ENCODE results near the gene CCL15.

CCL15 gene

DNA sequence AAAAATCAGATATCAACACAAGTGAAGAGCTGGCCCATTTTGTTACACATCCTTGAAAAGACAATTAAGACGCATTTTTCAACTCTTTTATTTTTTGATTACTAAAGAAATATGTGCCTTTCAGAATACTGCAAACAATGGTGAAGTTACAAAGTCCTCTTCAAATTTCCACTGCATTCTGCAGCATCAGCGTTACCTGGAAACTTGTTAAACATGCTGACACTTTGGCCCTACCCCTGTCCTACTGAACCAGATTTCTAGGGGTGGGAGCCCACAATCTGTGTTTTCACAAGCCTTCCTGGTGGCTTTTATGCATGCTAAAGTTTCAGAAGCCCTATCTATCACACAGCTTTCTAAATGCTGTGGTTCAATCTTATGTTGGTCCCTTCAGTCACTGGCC, 10.3 kb downstream of the CCL15 start:
- no peak for FAIRE-seq

DNA sequence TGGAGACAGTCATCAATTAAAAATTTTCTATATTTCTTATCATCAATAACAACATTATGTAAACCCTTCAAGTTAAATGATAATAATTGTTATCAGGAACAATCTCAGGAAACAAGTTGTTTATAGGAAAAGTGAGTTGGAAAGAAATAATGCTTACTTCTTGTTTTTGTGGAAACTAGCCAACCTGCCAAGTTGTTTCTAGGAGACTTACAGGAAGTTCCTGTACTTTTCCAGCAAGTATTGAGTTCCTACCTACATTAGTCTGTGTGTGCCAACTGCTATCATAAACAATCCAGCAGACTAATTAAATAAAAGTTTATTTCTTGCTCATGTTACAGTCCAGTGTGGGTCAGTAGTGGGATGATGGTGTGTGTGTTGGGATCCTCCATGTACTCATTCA, 13.2 kb downstream of the CCL15 start:
- FAIRE-seq, result no peak

DNA sequence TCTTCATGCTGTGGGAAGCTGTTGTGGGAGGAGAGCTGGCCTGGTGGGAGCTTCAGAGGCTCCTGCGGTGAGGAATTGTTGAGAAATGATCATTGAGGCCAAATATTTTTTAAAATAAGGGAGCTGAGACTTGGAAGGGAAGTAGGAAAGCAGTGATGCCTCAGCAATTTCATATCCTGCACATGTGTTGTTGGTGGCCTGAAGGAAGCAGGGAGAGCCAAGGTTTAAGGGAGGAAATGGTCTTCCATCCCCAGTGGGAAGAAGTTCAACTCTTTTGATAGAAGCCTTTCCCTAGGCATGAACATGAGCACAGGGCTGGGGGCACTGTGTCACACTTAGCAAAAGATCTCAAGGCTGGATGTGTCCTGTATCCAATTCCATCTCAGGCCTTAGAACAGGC, 14.7 kb downstream of the CCL15 start, which contains the start of gene CCL14:
TSS of gene CCL14 (minus strand) at position 87 of the 400 bp plus-strand sequence. CDS start at position 7, 80 bp downstream.
- no peak for FAIRE-seq

DNA sequence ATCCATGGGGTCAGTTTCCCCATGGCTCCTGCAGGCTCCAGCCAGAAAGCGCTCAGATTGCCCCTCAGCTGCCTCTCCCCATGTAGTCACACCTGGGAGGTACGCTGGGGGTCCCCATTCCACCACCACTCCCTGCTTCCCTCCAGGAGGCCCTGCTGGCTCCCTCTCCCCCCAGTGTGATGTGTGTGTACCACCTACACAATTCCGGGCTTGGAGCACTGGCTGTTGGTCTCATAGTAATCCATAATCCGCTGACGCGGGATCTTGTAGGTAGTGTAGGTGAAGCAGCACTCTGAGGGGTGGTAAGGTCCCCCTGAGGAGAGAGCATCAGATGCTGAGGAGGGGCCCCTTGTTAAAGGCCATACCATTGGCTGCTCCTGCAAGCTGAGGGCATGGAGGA, 17.2 kb downstream of the CCL15 start:
- no peak for FAIRE-seq

DNA sequence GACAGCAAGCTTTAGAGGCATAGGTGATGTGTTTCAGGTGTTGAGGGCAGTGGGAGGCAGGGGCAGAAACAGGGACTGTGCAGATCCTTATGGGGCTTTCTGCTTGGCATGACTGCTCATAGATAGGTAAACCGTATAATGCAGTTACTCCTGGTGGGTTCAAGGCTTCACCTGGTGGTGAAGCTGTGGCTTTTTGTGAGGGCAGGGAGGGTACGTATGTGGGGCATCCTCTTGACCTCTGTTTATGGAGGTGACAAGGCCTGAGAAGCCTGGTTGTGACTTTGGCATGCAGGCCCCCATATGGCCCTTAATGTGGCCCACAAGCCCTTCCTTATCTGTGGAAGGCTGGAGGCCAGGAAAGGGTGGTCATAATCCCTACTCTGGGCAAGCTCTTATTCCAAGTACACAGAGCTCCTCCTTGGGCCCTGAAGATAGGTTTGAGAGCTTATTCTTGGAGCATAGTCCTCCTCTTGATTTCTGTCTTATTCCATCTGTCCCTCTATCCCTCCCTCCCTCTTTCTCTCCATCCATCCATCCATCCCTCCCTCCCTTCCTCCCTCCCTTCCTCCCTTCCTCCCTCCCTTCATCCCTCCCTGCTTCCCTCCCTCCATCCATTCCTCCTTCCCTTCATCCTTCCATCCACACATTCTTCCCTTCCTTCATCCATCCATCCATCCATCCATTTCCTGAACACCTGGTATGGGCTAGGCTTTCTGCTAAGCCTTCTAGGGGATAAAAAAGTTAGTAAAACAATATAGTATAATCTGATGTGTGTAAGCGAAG, 18.8 kb downstream of the CCL15 start:
- FAIRE-seq, result no peak

DNA sequence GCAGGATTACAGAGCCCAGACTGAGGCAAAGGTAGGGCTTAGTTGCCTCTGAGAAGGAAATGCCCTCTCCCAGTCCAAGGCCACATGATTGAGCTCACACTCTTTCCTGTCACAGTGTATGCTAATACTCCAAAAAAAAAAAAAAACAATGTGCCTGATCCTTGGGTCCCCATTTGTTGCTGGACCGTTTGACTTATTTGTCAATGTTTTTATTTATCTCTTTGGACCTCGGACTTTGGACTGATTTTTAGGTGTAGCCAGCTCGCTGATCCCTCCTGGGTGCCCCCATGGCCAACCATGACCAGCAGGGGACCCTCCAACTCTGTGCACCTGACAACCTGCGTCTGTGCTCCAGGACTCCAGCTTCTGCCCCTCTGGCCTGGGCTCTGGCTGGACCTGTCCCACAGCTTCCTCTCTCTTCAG, 19.4 kb downstream of the CCL15 start:
- FAIRE-seq, result no peak

DNA sequence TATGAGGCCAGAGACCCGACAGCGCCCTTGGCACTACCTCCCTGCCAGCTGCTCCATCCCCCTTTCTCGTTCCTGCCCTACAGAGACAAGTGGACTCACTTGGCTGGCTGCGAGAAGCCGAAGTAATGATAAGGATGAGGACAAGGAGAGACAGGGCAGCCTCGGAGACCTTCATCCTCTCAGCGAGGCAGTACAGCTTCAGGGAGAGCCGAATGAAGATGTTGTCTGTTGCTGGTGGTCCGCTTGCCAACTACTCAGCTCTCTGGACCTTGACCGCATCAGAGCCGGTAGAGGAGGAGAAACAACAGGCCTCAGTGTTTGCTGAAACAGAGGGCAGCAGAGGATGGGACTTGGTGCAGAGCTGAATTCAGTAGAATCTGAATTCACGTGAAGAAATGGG, 20.1 kb downstream of the CCL15 start, which contains the start of gene CCL16:
TSS of gene CCL16 (minus strand) at position 252 of the 400 bp plus-strand sequence. CDS start at position 175, 77 bp downstream.
- FAIRE-seq, result no peak

DNA sequence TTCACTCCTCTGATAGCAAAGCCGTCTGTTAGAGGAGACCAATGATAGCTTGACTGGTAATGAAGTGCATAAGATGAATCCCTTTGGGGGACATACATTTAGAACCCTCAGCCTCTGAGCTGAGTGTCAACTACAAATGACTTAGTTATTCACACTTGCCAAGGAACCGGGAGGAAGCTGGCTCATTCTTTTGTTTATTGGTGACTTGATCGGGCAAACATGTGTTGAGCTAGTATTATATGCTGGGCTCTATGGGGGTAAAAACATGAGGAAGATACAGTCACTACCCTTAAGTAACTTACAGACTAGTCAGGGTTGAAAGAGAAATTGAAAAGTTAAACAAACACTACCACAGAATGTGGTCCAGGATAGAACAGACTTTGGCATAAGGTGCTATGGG, 23.0 kb downstream of the CCL15 start:
- no peak for FAIRE-seq

DNA sequence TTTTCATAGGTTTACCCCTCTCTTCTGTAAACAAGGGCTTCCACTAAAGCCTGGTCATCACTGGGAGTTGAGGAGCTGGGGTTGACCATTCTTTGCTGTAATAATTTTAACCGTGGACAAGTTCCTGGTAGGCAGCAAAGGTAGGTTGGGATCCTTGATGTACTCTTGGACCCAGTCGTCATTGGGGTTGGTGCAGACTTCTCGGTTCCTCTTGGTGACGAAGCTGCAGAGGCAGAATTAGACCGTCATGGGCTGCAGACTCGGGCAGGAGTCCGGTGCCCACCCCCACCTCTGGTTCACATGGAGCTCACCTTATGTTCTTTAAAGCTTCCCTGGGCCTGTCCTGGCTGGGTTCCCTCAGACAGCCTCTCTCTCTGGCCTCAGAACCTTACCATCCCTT, 23.8 kb downstream of the CCL15 start:
- FAIRE-seq, result no peak

DNA sequence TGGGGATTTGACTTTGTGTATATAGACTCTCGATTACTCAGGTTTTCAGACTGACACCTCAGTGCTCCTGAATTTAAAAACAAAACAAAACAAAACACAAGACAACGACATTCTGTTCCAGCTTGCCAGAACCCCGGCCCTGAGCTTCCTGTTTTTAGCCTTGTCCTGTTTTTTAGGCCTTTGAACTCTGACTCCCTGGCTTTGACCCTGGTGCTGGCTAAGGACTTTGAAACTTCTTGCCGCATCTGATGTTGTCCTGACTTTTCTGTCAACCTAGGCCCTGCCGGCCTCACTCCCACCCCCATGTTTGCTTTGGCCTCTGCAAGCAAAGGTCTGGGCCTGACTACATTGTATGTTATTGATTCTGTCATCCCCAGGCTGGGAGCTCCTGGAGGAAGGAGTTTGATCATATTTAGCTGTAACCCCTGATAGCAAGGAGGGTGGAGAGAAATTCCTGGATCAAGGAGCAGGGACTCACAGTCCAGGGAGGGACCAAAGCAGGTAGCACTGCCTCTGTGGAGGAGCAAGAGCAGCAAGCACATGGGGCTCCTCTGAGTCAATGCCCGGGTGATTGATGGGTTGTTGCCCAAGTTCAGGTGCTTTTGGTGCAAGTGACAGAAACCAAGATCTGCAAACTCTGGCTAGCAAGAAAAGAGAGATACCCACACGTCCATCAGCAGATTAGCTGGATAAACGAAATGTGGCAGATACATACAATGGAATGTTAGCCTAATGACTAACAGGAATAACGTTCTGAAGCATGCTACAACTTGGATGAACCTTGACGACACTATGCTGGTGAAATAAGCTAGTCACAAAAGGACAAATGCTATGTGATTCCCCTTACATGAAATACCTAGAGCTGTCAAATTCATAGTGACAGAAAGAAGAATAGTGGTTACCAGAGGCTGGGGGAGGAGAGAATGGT, 27.8 kb downstream of the CCL15 start:
- no peak for FAIRE-seq

DNA sequence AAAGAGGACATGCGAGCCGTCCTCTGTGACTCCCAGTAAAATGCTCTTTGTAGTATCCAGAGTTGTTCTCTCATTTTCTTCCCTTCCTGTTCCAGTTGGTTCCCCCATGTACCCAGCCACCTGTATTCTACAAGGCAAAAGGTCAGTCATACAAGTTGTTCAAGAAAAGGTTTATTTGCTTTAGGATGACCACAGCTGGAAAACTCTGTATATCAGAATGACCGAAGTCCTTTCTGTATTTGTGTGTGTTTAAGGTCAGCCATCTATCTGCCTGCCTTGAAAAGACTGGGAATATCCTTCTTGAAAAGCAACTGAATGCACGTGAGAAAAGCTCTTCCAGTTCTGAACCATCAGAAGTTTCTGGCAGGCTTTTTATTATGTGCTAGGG, 28.4 kb downstream of the CCL15 start:
- no peak for FAIRE-seq

DNA sequence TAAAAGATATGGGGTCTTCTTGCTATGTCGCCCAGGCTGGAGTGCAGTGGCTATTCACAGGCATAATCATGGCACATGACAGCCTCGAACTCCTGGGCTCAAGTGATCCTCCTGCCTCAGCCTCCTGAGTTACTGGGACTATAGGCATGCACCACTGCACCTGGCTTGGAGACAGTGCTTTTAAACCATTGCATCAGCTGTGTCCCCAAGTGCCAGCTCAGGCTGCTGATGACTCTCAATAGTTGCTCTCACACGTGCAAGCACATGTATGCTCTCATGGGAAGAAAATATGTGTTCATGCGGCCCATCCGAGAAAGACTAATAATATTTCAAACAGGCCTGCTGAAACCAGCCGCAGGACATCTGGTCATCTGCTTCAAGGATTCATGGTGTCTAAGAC, 28.8 kb downstream of the CCL15 start:
- no peak for FAIRE-seq

DNA sequence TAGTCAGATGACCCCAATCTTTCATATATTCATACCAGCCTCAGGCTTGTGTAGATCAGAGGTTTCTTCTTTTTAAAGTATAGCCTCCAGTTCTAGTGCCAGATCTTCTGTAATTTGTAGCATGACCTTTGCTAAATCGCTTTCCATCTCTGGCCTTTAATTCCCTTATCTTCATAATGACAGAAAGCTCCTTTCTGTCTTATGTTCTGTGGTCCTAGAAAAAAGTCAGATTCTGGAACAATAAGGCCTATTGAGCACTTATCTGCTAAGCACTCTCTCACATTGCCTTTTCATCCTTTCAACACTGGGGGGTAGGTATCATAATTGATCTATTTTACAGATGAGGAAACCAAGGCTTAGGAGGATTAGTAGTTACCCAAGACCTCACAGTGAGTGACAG, 29.3 kb downstream of the CCL15 start:
- FAIRE-seq, result no peak

DNA sequence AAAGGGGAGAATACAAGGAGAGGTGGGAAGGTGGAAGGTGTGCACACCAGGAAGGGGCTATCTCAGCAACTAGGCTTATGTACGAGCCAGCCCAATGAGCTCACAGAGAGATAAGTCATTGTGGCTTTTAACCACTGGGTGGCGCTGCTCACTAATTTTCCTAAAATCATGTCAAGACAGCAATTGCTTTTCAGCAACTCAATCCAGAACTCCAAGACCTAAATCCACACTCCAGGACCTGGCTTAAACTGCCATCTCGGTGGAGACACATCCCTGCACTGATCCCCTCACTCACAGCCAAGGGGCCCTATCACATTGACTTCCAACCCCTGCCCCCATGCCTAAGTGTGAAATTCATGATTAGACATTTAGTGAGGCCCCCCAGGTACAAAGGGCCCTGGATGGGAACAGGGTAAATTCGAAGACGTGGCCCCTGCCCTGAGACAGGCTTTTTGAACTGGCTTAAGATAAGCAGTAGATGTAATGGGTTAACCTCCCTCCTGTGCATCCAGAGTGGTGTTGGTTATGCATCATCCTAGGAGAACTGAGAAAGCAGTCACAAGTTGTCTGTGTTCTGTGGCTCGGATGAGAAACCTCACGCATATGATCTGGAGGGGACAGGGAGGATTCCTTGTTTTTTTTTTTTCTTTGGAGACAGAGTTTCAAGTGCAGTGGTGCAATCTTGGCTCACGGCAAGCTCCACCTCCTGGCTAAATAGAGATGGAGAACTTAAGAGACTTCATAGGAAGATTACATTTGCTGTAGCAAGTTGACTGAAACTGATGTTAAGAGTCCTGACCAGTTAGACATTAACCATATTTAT, 31.6 kb downstream of the CCL15 start:
- no peak for FAIRE-seq

DNA sequence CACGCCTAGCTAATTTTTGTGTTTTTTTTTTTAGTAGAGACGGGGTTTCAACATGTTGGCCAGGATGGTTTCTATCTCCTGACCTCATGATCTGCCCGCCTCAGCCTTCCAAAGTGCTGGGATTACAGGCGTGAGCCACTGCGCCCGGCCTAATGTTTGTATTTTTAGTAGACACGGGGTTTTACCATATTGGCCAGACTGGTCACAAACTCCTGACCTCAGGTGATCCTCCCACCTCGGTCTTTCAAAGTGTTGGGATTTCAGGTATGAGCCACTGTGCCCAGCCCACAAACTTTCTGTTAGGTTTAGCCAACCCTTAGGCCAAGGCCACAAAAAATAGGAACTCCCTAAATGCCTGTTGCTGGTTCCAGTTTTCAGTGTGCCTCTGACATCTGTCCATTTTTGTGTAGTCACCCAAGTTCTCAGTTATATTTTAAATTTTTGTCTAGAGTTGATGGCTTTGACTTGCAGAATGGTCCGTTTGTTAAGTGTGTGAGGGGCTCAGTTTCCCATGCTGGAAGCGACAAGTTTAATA, 32.8 kb downstream of the CCL15 start:
- FAIRE-seq, result no peak

DNA sequence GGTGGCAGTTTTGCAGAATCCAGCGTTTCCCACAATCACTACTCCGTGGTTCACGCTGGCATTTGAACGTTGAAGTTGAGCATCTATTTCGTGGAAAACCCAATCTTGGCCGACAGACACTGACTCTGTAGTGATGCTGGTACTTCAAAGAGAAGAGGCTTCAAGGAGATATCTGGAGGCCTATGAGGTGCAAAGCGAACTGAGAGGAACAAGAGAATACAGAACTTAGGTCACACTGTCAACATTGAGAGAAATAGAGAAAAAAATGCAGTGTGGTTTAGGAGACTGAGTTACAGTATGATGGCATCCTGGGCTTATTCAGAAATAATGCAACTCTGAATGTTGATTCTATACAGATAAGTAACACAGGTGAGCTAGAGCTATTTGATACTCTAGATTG, 36.1 kb downstream of the CCL15 start:
- no peak for FAIRE-seq

DNA sequence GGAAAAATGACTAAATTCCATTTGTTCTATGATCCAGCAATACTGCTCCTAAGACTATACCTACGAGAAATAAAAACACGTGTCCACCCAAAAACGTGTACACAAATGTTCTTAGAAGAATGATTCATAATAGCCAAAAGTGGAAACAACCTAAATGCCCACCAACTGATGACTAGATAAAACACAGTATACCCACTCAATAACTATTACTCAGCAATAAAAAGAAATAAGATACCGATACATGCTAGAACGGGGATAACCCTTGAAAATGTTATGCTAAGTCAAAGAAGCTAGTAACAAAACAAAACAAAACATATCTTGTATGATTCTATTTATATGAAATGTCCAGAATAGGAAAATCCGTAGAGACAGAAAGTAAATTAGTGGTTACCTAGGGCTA, 37.7 kb downstream of the CCL15 start:
- FAIRE-seq, result no peak

DNA sequence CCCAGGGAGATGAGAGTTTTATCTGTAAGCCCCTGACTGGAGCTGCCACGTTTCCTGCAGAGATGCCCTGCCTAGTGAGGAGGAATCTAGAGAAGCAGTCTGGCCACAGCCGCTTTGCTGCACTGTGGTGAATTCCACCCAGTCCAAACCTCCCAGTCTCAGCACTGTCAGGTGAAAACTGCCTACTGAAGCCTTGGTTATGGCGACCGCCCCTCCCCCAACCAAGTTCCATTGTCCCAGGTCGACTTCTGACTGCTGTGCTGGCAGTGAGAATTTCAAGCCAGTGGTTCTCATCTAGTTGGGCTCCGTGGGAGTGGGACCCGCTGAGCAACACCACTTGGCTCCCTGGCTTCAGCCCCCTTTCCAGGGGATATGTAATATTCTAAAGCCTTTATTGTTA, 47.6 kb downstream of the CCL15 start:
- no peak for FAIRE-seq

DNA sequence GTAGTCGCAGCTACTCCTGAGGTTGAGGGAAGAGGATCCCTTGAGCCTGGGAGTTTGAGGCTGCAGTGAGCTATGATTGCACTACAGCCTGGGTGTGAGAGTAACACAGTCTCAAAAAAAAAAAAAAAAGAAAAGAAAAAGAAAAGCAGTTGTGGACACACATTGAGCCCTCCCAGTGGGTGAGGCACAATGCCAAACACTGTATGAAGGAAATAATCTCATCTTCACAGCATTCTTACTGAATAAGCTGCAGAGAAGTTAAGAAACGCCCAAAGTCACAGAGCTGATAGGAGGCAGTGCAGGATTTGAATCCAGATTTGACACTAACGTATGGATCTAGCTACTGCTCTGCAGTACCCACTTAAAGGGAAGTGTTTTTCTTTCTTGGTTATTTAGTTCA, 52.0 kb downstream of the CCL15 start:
- FAIRE-seq, result no peak

DNA sequence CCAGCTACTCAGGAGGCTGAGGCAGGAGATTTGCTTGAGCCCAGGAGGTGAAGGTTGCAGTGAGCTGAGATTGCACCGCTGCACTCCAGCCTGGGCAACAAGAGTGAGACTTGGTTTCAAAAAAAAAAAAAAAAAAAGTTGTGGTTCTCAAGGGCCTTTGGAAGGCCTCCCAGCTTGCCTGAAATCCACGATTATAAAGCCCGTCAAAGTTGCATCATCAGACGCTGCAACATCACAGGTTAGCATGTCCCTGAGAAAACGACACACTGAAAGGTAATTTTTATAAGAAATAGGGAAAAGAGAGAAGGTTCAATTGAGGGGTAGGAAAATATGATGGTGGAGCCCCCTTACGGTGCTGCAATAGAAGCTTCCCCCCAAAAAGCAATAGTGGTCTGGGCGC, 53.3 kb downstream of the CCL15 start:
- no peak for FAIRE-seq
